Measurements from ENCODE around the gene FTSJ3.

FTSJ3 gene

DNA sequence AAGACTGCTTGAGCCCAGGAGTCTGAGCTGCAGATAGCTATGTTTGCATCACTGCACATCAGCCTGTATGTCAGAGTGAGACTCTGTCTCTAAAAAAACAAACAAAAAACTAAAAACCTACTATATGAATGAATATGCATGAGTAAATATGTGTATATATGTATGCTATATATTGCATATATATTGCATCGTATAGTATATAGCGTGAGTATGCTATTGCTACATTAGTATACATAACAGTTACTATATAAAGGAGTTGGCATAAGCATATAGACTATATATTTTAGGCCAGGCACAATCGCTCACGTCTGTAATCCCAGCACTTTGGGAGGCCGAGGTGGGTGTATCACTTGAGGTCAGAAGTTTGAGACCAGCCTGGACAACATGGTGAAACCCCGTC is 37.4 kb downstream of the FTSJ3 start:
- no peak for DNase-seq (ENCODE audit: low read depth in 3 of 3)

DNA sequence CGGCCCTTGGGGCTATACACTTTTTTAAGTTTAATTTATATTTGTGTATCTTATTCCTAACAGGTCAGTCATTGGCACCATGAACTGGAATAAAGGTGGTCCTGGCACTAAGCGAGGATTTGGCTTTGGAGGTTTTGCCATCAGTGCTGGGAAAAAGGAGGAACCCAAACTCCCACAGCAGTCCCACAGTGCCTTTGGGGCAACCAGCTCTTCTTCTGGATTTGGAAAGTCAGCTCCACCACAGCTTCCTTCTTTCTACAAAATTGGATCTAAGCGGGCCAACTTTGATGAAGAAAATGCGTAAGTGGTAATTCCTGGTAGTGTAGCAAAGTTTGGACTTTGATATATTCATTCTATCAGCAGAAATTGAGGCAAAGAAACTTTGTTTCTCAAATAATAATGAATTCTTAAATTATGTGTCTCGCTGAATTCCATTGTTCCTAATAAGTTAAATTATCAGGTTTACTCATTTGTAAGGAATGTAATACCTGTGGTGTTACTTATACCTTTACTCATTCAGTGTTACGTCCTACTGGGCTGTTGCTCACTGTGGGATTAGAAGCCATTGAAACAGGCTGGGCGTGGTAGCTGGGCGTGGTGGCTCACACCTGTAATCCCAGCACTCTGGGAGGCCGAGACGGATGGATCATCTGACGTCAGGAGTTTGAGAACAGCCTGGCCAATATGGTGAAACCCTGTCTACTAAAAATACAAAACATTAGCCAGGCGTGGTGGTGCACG is 40.3 kb downstream of the FTSJ3 start:
- no peak for DNase-seq (ENCODE audit: low read depth in 3 of 3)

DNA sequence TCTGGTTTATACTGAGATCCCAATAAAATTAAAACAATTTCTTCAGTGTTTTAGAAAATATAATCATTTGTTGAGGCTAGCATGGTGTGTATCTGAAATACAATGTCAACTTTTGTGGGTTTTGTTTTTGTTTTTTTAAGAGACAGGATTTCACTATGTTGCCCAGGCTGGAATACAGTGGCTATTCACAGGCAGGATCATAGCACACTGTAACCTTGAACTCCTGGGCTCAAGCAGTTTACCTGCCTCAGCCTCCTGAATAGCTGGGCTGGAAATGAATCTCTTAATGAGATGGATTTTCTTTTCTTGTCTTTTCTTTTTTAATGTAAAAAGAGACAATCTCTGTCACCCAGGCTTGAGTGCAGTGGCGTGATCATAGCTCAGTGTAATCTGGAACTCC is 41.3 kb downstream of the FTSJ3 start:
- DNase-seq (ENCODE audit: low read depth in 3 of 3) = no peak

DNA sequence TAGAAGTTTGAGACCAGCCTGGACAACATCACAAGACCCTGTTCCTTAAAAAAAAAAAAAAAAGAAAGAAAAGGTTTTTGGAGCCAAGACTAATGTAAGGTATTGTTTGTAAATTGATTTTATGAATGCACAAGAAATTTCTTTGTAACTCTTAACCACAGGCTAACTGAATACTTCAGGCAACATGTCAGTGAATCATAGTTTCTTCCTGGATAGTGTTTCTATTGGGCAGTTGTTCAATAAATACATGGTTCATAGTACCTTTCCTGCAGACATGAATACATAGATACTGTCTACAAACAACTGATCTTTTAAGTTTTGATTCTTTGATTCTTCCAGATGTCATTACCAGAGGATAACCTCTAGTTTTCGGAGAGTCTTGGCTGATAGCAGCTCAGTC is 41.9 kb downstream of the FTSJ3 start:
- DNase-seq (ENCODE audit: low read depth in 3 of 3) = no peak

DNA sequence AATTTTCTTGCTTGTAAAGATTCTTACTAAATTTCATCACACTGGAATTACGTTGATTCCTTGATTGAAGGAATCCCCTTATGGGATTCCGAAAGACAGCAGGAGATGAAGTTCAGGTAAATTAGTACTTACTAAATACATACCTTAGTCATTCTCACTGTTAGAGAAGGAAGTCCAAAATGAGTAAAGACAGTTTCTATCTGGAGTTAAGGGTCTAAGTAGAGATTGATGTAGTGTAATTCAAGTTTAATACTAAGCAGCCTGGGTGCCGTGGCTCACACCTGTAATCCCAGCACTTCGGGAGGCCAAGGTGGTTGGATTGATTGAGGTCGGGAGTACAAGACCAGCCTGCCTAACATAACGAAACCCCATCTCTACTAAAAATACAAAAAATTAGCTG is 43.9 kb downstream of the FTSJ3 start:
- no peak for DNase-seq (ENCODE audit: low read depth in 3 of 3)

DNA sequence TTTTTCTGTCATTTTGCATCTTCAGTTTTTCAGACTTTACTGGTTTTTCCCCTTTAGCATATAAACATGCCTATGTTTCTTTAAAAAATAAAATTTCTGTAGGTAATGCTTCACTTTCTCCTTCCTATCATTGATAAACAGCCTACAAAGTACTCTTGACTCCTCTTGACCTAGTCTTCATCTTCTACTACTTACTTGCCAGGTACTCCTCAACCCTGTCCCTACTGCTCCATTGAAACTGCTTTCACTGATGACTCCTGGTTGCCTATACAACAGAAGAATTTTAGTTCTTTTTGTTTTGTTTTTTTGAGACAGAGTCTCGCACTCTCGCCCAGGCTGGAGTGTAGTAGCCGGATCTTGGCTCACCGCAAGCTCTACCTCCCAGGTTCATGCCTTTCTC is 46.5 kb downstream of the FTSJ3 start:
- DNase-seq (ENCODE audit: low read depth in 3 of 3) = no peak

DNA sequence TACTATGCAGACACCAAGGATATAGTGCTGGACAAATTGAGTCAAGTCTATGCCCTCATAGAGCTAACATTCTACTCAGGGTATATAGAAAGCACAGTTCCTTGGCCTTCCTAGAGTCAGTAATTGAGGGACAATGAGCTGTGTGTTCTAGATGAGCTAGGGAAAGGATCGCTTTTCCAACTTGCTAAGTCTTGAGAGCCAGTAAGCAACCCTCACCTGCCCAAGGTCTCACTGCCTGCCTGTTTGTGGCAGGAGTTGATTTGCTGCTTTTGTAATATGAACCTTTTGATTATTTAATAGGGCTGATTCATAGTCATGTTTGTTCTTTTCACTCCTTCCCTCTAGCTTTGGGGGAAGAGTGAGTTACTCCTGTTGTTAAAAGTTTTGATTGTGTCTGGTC is 47.0 kb downstream of the FTSJ3 start:
- DNase-seq (ENCODE audit: low read depth in 3 of 3) = no peak

DNA sequence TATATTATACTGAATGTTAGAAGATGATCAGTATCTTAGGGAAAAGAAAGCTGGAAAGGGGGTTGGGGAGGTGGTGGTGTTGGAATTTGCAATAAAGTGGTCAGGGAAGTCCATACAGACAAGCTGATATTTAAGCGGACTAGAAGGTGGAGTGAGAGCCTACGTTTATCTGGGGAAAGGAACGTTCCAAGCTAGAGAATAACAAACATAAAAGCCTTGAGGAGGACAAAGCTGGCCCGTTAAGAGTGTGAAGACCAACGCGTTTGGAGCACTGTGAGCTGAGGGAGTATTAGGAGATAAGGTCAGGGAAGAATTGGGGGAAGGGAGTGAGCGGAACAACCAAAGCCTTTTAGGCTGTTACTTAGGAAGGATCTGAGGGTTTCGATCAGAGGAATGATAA is 52.0 kb downstream of the FTSJ3 start:
- DNase-seq (ENCODE audit: low read depth in 3 of 3) = no peak

DNA sequence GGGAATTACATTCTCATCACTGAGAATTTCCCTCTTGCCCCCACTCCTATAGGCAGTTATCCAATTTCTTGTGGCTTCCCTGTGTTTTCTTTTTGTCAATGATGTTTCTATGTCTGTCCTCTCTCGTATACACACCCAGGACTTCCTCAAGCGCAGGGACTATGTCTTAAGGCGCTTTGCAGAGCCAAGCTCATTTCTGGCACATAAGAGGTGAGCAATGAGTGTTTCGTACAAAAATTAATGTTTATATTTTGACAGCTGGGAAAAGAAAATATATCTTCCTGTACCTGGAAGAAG is 52.5 kb downstream of the FTSJ3 start:
- no peak for DNase-seq (ENCODE audit: low read depth in 3 of 3)

DNA sequence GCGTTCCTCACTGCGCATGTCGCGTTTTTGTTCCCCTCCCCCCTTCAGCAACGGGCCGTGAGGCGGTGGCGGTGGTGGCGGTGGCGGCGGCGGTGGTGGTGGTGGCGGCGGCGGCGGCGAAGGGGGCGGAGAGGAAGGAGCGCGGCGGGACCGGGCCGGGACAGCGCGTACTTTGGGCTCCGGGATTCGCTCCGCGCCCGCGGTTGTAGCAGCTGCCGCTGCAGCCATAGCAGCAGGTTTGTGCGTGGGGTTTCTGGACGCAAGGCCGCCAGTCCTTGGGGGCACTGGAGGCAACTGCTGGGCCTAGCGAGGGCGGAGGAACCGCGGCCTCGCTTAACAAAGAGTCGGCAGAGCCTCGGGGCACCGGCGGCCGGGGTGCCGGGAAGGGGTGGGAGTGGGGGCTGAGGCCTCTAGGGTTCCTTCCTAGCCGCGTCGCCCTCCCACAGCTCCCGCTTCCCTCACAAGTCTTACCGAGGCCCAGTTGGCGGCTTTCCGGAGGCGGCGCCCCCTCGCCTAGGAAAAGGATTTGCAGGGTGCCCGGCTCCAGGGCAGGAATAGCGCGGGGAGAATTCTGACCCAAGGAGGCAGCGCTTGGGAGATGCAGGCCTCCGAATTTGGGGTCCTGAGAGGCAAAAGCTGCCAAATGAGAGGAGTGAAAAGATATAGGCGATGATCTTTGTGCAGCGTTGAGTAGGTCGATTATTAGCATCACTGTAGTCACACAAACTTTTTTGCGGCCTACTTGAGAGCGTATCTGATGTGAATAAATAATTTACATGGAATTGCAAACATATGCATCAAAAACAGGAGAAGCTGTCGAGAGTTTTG is 53.1 kb downstream of the FTSJ3 start, which contains the start of gene DDX42:
Gene DDX42 (plus strand): TSS at position 30 of the 828 bp plus-strand sequence. CDS start 12,880 bp downstream, outside the sequence.
- DNase-seq (ENCODE audit: low read depth in 3 of 3) = peak in 2 of 3 donors; percentile 76 to 87

DNA sequence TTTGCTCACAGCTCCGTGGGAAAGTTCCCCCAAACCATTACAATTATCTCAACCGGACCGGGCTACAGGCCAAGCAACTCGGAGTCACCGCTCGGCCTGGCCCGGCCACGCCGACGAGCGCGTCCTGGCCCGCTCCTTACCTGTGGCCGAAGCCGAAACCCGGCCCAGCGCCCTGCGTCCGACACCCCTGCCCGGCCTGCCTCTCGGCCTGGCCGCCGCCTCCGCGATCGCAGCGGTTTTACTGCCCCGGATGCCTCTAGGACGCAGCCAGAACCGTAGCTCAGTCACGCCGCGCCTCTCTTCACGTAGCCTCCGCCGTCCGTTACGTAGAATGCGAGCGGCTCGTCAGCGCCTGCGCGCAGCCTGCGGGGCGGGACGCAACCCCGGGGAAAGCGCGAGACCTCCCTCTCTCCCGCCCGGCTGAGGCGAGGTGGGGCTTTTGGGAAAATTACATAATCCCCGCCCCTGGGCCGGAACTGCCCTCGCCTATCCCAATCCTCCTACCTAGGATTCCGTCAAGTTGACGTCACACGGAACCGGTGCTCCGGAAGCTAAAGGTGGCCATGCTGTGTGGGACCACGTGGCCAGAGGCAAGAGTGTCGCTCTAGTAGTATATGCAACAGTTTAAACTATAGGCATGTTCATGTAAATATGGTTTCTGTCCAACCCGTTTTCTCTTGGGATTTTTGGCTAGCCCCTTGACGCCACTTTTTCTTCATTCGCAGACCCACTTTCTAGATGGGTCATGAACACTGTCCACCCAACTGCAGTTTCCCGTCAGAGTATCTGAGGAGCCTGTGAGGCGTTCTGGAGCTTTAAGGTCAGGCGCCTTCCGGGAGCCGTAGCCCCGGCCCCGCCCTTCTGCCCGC is 54.0 kb downstream of the FTSJ3 start, which contains the start of gene CCDC47:
Gene CCDC47 (minus strand): TSS at position 326 of the 869 bp plus-strand sequence. CDS start 7,422 bp downstream, outside the sequence.
- peak; percentile 95 to 99 (median 95) for DNase-seq (ENCODE audit: low read depth in 3 of 3)

DNA sequence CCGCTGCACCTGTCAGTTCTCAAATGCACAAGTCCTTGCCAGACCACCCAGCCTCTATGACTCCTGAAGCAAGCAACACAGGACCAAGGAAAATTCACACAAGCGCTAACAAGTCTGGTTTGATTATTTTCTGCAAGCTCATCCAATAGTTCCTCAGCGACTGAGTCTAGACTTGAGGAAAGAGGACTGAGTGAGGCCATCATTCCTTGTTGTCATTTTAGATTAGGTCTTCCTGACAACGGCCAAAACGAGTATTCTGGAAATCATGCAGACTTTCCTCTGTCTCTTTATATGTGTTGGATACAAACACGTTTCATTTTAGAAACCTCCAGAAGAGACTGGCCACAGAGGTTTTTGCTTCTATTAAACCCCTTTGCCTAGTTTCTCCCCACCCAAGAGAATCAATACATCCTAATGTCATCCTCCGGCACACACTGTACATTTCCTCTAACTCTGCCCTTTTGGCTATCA is 54.6 kb downstream of the FTSJ3 start:
- DNase-seq (ENCODE audit: low read depth in 3 of 3) = no peak

Data from stimulated activated CD4-positive, alpha-beta T cell treated with anti-CD3 and anti-CD28 coated beads, TNF-alpha, amount 100 ng/mL, for 48 hours (primary cell).